22Rv1 (cell line): Measurements from ENCODE around the gene IL25.

Experiments used
- ZFX ChIP-seq: fragments of 450-650 bp; IDR thresholded peaks from 2 replicates; pipeline ENCODE4 v1.6.1; 2017; ENCODE audit warnings: antibody characterized with exemption, borderline replicate concordance
- TF ChIP-seq, protein P1 (sequence below): fragments of 450-650 bp; IDR thresholded peaks from 2 replicates; pipeline ENCODE4 v1.5.1; 2017; ENCODE audit warnings: mild to moderate bottlenecking

DNA sequence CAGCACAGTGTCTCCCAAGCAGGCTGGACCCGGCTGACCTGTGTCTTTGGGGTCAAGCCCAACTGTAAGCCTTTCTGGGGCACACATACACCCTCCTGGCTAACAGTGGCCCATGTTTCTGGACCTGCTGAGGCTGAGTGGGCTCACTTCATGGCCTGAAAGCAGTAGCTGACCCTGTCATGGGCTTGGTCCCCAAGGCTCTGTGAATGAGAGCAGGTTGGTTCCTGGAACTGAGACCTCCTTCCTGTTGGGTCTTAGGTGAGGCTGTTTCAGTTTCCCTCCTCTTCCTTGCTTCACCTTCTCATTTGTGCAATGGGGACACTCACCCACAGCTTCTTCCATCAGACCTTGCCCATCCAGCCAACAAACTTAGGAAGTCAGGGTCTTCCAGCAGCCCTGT lies 744 bp upstream of the IL25 start:
- TF ChIP-seq, protein P1, sequence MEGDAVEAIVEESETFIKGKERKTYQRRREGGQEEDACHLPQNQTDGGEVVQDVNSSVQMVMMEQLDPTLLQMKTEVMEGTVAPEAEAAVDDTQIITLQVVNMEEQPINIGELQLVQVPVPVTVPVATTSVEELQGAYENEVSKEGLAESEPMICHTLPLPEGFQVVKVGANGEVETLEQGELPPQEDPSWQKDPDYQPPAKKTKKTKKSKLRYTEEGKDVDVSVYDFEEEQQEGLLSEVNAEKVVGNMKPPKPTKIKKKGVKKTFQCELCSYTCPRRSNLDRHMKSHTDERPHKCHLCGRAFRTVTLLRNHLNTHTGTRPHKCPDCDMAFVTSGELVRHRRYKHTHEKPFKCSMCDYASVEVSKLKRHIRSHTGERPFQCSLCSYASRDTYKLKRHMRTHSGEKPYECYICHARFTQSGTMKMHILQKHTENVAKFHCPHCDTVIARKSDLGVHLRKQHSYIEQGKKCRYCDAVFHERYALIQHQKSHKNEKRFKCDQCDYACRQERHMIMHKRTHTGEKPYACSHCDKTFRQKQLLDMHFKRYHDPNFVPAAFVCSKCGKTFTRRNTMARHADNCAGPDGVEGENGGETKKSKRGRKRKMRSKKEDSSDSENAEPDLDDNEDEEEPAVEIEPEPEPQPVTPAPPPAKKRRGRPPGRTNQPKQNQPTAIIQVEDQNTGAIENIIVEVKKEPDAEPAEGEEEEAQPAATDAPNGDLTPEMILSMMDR = no peak
- no peak for TF ChIP-seq ZFX
